ENCODE measurements around the gene NKAIN4.

DNA sequence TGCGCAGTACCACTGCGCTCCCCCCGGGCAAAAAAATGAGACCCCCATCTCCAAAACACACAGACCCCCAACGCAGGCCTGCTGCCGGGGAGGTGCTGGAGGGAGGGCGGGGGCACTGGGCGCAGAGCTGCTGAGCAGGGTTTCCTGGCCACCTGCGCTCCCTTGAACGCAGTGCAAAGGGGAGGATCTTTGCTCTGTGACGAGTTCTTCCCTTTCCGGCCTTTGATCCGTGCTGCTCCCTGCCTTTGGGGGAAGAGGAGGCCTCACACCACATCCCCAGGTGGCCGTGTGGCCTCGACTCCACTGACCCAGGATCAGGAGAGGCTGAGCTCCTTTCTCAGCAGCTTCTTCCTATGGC lies 29.8 kb upstream of the NKAIN4 start:
- TF ChIP-seq, protein P1, sequence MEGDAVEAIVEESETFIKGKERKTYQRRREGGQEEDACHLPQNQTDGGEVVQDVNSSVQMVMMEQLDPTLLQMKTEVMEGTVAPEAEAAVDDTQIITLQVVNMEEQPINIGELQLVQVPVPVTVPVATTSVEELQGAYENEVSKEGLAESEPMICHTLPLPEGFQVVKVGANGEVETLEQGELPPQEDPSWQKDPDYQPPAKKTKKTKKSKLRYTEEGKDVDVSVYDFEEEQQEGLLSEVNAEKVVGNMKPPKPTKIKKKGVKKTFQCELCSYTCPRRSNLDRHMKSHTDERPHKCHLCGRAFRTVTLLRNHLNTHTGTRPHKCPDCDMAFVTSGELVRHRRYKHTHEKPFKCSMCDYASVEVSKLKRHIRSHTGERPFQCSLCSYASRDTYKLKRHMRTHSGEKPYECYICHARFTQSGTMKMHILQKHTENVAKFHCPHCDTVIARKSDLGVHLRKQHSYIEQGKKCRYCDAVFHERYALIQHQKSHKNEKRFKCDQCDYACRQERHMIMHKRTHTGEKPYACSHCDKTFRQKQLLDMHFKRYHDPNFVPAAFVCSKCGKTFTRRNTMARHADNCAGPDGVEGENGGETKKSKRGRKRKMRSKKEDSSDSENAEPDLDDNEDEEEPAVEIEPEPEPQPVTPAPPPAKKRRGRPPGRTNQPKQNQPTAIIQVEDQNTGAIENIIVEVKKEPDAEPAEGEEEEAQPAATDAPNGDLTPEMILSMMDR (IDR thresholded peaks at IDR 0.05 in 4 of 5, conservative IDR thresholded peaks at IDR 0.05 in 1 of 5) = no peak
- no peak for TF ChIP-seq POLR2A (IDR thresholded peaks at IDR 0.05)

All from gastrocnemius medialis (tissue), 4 donors.